NCI-H82 treated with DMSO at 0.1 percent for 48 hours (cell line): ENCODE data around the gene OLFML3.

Source experiments
- DNase-seq: peaks from one replicate; lab custom pipeline; 2025; ENCODE audit not compliant: unreplicated experiment; lab: John Stamatoyannopoulos, UW

OLFML3 gene

GRCh38 chr1:114025609-114026401, 46.5 kb downstream of the OLFML3 start:
- DNase-seq: no peak

- no peak for DNase-seq
Observed at GRCh38 chr1:114026797-114027196, 47.5 kb downstream of the OLFML3 start.
